ENCODE data around the gene MDK.

Gene MDK

DNA sequence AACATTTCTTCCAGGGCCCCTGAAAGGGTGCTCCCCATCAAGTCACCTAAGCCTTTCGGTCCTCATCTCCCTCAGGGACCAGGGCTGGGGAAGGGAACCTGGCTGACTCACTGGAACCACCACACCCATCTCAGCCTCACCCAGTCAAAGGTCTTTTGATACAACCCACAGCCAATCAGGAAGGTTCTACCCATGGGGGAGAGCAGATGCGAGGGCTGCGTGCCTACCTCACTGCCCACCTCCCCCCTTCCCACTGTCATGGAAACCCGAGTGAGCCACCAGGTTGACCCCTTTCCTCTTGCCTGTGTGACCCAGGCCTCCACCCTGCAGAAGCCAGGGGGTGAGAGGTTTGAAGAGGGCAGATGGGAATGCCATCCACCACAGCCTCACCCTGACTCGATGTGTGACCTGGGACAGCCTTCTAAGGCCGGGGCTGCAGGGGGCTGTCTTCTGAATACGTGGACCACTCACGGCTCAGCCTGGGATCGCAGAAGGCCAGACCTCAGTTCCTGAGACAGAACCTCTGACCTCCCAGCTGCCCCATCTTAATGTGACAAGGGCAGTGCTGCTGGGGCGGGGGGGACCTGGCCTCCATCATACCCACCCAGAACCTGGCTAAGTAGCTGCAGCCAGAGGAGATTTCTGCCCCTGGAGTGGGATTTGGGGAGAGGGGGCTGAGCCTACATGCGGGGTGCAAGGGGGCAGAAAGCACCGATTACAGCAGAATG lies 2.7 kb downstream of the MDK start:
- DNase-seq: no peak

DNA sequence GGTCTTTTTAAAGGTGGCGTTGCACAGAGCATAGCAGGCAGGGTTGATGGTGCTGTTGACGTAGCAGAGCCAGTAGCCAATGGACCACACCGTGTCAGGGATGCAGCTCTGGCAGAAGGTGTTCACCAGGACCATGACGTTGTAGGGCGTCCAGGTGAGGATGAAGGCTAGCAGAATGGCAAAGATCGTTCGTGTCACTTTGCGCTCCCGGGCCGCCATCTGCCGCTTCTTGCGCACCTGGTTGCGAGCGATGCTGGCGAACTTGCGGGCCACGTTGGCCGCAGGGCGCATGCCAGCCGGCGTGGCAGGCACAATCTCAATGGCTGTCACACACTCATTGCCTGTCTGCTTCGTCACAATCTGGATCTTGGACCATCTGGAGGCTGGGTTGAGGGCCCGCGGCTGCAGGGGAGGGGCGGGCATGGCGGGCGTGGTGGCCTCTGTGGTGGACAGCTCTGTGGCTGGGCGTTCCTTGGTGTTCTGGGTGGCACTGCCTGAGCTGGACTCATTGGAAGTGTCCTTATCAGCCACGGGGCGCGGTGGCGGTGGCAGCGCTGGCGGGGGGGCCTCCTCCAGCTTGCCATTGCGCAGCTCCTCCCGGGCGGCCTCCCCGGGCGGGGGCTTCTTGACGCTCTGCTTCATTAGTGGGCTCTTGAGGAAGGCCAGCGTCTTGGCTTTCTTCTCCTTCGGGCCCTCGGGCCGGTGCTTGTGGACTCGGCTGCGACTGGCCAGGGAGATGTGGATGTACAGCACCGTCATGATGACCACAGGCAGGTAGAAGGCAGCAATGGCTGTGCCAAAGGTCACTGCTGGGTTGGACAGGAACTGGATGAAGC lies 3.9 kb downstream of the MDK start:
- no peak for DNase-seq

GRCh38 chr11:46386005-46386578 lies 4.6 kb downstream of the MDK start:
- no peak for DNase-seq

GRCh38 chr11:46386674-46387073 lies 5.2 kb downstream of the MDK start:
- DNase-seq: no peak

DNA sequence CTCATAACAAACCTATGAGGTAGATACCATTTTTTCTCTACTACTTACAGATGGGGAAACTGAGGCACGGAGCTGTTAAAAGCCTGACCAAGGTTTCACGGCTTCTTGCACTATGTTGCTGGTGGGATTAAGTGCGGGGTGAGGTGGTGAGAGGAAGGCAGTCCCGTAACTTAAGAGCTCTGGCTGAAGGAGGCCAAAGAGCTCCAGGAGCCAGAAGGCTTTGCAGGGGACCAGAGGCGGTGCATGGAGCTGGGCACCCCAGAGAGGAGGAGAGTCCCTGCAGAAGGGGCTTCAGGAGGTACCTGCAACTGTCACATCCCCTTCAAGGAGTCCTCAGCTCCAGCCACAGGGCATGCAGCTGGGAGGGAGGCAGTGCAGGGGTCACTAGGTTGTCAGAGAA lies 6.0 kb downstream of the MDK start:
- no peak for DNase-seq

DNA sequence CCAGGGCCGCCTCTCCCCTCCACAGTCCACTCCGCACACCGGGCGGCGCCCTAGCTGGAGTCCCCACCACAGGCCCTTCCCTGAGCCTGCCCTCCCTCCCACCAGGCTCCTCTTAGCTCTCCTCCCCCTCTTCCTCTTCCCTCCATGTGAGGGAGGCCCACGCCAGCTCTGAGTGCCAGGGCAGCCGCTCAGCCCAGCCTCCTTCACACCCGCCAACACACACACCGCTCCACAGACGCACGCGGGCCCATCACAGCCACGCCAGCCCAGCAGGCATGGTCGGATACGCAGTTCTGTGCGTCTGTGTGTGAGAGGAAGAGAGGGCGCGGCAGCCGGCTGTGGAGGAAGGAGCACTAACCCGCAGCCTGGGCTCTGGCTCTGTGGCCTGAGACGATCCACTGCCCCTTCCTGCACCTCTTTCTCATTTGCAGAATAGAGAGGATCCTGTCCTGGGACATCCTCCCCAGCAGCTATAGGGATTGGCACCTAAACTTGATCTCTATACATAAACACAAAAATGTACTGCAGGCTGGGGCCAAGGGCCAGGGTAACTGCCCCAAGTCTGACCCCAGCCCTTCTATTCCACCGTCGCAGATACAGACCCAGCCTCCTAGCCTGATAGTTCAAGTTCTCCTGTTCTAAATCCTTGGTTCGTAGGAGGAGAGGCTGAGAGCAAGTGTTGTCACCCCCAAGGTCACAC lies 6.6 kb downstream of the MDK start:
- DNase-seq: no peak

DNA sequence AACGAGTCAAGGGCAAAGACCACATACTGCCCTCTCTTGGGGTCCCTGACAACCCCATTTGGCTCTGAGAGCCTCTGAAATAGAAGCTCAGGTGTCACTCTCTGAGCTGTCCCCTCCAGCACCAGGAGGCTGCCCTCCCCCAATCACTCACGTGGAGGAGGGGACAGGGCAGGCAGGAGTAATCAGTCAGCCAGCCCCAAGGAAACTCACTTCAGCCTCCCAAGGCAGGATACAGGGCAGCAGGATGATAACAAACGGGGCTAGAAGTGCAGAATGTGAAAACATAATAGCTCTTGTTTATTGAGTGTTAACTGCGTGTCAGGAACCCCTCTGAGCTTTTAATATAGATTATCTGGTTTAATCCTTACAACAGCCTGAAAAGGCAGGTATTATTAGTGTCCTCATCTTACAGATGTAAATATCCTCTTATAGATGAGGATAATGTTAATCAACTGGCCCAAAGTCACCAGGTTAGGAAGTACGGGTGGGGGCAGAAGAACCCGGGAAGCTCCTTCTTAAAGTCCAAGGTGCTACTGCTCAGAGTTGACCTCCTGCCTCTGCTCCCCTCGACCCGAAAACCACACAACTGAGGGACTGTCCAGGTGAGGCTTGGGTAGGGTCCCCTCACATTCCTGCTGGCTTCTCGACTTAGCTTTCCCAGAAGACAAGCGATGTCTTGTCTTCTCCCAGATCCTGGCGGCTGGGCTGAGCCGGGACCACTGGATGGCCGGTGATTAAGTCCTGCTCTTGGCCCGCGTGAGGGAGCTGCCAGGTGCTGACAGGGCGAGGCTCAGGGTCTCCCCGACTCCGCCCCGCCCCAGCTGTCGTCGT lies 7.4 kb downstream of the MDK start:
- no peak for DNase-seq

DNA sequence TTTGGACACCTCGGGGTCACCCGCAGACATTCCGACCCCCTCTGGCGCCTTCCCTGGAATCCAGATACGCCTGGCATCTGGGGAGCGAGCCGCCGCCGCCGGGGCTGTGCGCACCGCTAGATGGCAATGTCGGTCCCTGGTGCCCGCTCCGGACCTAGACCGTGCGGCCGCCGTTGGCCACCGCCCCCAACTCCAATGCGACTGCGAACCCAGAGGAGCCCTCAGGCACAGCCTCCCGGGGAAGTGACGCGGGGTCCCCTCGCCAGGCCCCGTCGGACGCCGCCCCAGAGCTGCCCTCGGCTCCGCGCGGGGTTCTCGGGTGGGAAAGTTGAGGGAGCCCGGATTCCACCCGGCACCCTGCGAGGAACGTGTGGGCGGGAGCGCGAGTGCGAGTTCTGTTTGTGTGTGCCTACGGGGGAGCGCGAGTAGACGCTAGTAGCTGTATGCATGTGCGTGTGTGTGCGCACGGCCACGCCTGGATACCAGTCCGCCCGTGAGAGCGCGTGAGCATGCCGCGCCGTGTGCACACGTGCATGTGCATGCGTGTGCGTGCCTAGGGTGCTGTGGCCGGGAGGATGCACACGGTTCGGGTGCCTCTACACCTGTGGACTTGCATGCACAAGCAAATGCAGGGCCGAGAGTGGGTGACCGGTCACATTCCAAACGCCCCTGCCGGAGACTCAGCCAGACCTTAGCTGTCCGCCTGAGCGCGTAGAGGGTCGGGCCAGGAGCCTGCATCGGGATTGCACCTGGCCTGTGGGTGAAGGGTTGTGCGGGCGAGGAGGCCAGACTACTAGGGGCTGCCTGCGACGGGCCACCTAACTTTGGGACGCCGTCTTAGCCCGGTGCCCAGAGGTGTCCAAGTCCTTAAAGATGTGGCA lies 8.2 kb downstream of the MDK start:
- DNase-seq: peak; percentile 42

- DNase-seq: no peak
These were observed 9.1 kb downstream of the MDK start for GRCh38 chr11:46390331-46391171.

DNA sequence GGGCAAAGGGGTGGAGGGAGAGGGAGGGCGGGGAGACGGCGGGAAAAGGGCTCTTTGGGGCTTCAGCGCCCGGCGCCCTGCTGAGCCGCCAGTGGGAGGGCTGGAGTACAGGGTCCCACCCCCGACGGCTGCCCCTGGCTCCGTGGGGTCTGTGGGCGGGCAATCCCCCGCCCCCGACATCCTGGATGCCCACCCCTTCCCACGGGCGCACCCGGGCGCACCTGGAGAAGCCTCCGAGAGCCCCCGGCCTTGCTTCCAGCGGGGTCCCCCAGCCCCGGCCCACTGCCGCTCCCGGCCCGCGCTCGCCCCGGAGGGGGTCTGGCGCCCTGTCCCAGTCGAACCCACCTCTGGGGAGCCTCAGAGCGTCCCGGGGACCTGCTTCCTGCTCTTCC lies 9.7 kb downstream of the MDK start:
- no peak for DNase-seq

DNA sequence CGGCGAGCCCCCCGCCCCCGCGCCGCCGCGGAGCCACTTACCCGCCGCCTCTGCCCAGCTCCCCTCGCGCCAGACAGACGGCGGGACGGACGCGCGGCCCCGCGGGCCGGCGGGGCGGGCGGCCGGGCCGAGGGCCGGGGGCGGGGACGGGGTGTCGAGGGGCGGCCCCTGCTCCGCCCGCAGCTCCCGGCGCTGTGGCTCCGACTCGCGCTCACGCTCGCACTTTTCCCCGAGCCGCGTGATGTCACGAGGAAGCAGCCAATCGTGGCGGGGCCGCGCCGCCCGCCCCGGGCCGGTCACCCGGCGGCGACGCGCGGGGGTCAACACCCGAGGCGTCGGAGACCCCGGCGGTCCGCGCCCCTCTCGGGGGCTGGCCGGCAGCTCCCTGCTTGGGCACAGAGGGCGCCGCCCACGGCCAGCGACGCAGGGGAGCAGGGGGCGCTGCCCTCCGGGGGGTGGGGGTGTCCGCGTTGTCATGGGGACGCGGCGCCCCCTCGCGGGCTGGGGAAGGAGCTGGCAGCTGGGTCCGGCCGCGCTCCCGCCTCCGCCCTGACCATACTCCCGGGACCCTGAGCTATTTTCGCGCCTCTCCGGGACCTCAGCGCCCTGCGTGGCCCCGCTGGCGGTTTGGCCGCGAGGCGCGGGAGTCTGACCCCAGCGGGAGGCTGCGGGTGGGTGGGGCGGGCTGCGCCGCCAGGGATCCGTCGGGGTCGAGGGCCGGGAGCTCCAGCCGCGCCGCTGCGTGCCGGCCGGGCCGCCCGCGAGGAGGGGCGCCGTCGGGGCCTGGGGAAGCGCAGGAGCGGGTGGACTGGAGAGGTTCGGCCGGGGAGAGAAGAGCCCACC lies 10.3 kb downstream of the MDK start, which contains the start of gene CHRM4:
CHRM4 (minus strand) TSS at position 199 of the 843 bp plus-strand sequence. CDS start 5,219 bp downstream, outside the sequence.
- DNase-seq: no peak

GRCh38 chr11:46392421-46393230 lies 11.2 kb downstream of the MDK start:
- DNase-seq: peak; percentile 79

- no peak for DNase-seq
These were observed 11.8 kb downstream of the MDK start for GRCh38 chr11:46393231-46393616.

- no peak for DNase-seq
These were observed 12.3 kb downstream of the MDK start for GRCh38 chr11:46393759-46394158.

DNA sequence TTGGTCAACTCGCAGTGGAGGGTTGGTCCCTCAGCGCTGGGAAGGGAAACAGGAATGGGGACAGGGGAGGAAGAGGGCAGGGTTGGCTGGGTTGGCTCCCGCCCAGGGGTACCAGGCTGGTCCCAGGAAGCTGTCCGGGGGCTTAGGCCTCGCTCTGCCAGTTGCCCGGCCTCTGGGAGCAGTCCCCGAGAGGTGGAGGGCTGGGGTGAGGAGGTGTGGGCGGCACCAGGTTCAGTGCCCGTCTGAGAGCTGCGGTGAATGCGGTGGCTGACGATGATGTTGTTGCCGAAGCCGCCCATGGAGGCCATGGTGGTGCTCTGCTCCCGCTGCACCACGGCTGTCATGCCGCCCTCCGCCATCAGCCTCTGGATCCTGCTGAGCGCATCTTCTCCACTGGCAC lies 16.1 kb downstream of the MDK start:
- DNase-seq: no peak

DNA sequence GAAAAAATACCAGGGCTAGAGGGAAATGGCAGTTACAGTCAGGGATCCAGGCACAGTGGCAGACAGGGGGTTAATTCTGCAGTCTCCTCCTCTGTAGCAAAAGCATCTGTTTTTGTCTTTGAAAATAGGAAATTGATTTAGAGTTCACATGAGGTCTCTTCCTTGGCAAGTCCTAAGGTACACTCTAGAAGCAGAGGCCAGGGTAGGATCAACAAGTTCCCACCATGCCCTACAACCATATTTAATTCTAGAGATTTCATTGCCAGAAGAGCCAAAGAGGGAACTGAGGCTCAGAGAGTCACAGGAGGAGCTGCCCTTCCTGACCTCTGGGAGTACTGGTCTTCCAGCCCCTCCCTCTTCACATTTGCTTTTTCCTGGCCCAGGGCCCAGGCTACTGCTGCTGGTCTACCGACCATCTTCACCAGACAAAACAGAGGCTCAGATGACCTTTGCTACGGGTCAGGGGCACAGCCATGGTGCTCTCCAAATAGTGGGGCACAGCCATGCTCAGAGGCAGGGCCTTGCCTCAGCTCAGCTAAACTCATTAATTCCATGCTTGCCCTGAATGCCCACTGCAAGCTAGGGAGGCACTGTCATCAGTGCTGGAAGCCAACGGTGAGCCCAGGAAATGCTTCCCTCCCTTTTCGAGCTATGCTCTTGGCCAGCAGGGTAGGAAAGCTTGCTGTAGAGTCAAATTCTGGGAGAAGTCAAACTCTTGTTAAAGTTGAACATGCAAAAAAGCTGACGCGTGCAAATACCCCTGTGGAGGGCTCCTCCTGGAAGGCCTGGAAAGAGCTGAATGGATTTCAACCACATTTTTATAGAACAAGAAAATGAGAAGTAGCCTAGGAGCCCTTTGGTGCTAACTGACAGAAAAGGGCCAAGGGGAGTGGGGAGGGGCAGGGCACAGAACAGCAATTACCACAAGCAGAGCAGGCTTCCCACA lies 21.8 kb downstream of the MDK start:
- DNase-seq: no peak

GRCh38 chr11:46404476-46405017 lies 23.1 kb downstream of the MDK start:
- DNase-seq: no peak
